HEK293 (cell line): Measurements from ENCODE around the gene CDK9.

ENCODE experiments used
- BCL11A ChIP-seq: fragments of 450-650 bp; formaldehyde crosslinking; IDR thresholded peaks from 2 replicates; pipeline ENCODE4 v1.5.1; 2016; ENCODE audit warnings: low read depth, missing biosample characterization, missing genetic modification characterization
- GLI4 ChIP-seq: fragments of 450-650 bp; formaldehyde crosslinking; IDR thresholded peaks from 2 replicates; pipeline ENCODE4 v1.5.1; 2016; ENCODE audit warnings: missing biosample characterization, missing genetic modification characterization
- HOXA7 ChIP-seq: sonication (generic); formaldehyde crosslinking; IDR thresholded peaks from 2 replicates; pipeline ENCODE4 v1.8.1; 2022; ENCODE audit warnings: missing genetic modification reagents, borderline replicate concordance
- KLF1 ChIP-seq: fragments of 450-650 bp; formaldehyde crosslinking; IDR thresholded peaks from 2 replicates; pipeline ENCODE4 v1.5.1; 2016; ENCODE audit warnings: missing biosample characterization, missing genetic modification characterization
- MZF1 ChIP-seq: fragments of 450-650 bp; formaldehyde crosslinking; IDR thresholded peaks from 2 replicates; pipeline ENCODE4 v1.5.1; 2017; ENCODE audit warnings: missing biosample characterization, missing genetic modification characterization, borderline replicate concordance
- SCRT1 ChIP-seq: fragments of 450-650 bp; formaldehyde crosslinking; IDR thresholded peaks from 2 replicates; pipeline ENCODE4 v1.5.1; 2016; ENCODE audit warnings: missing biosample characterization, missing genetic modification characterization, borderline replicate concordance
- WT1 ChIP-seq: fragments of 450-650 bp; formaldehyde crosslinking; IDR thresholded peaks from 2 replicates; pipeline ENCODE4 v1.5.1; 2016; ENCODE audit warnings: missing biosample characterization, missing genetic modification characterization
- ZBTB10 ChIP-seq: fragments of 450-650 bp; formaldehyde crosslinking; IDR thresholded peaks from 2 replicates; pipeline ENCODE4 v1.5.1; 2016; ENCODE audit warnings: missing biosample characterization, missing genetic modification characterization
- ZEB2 ChIP-seq: fragments of 450-650 bp; formaldehyde crosslinking; IDR thresholded peaks from 2 replicates; pipeline ENCODE4 v1.5.1; 2016; ENCODE audit warnings: missing biosample characterization, missing genetic modification characterization
- ZNF148 ChIP-seq: fragments of 450-650 bp; formaldehyde crosslinking; IDR thresholded peaks from 2 replicates; pipeline ENCODE4 v1.5.0; 2017; ENCODE audit warnings: missing biosample characterization, missing genetic modification characterization, borderline replicate concordance
- ZNF184 ChIP-seq: fragments of 450-650 bp; IDR thresholded peaks from 2 replicates; pipeline ENCODE4 v1.5.1; 2018; ENCODE audit warnings: missing biosample characterization, mild to moderate bottlenecking, missing genetic modification characterization
- ZNF23 ChIP-seq: fragments of 450-650 bp; formaldehyde crosslinking; IDR thresholded peaks from 2 replicates; pipeline ENCODE4 v1.5.1; 2016; ENCODE audit warnings: missing biosample characterization, missing genetic modification characterization, borderline replicate concordance
- ZNF324 ChIP-seq: fragments of 450-650 bp; formaldehyde crosslinking; IDR thresholded peaks from 2 replicates; pipeline ENCODE4 v1.5.1; 2016; ENCODE audit warnings: missing biosample characterization, missing genetic modification characterization
- ZNF335 ChIP-seq: fragments of 450-650 bp; formaldehyde crosslinking; conservative IDR thresholded peaks from 2 replicates; pipeline ENCODE4 v1.5.1; 2016; ENCODE audit warnings: missing biosample characterization, missing genetic modification characterization
- ZNF362 ChIP-seq: fragments of 450-650 bp; formaldehyde crosslinking; IDR thresholded peaks from 2 replicates; pipeline ENCODE4 v1.5.1; 2016; ENCODE audit warnings: missing biosample characterization, missing genetic modification characterization
- ZNF416 ChIP-seq: fragments of 450-650 bp; formaldehyde crosslinking; IDR thresholded peaks from 2 replicates; pipeline ENCODE4 v1.5.1; 2016; ENCODE audit warnings: missing biosample characterization, missing genetic modification characterization
- ZNF426 ChIP-seq: fragments of 450-650 bp; formaldehyde crosslinking; IDR thresholded peaks from 2 replicates; pipeline ENCODE4 v1.5.1; 2017; ENCODE audit warnings: missing biosample characterization, missing genetic modification characterization, mild to moderate bottlenecking, inconsistent platforms, moderate library complexity
- ZNF600 ChIP-seq: fragments of 450-650 bp; formaldehyde crosslinking; IDR thresholded peaks from 2 replicates; pipeline ENCODE4 v1.5.1; 2016; ENCODE audit warnings: missing biosample characterization, missing genetic modification characterization
- ZNF677 ChIP-seq: fragments of 450-650 bp; IDR thresholded peaks from 2 replicates; pipeline ENCODE4 v1.5.0; 2018; ENCODE audit warnings: missing biosample characterization, mild to moderate bottlenecking, missing genetic modification characterization, moderate library complexity
- ZNF707 ChIP-seq: fragments of 450-650 bp; formaldehyde crosslinking; IDR thresholded peaks from 2 replicates; pipeline ENCODE4 v1.5.1; 2016; ENCODE audit warnings: missing biosample characterization, missing genetic modification characterization
- ZNF747 ChIP-seq: fragments of 450-650 bp; formaldehyde crosslinking; IDR thresholded peaks from 2 replicates; pipeline ENCODE4 v1.5.1; 2016; ENCODE audit warnings: missing biosample characterization, missing genetic modification characterization
- ZNF792 ChIP-seq: fragments of 450-650 bp; formaldehyde crosslinking; IDR thresholded peaks from 2 replicates; pipeline ENCODE4 v1.5.1; 2016; ENCODE audit warnings: missing biosample characterization, missing genetic modification characterization
- TF ChIP-seq, protein P1 (sequence below): fragments of 450-650 bp; formaldehyde crosslinking; IDR thresholded peaks from 2 replicates; pipeline ENCODE4 v1.5.1; 2016; ENCODE audit warnings: missing biosample characterization, missing genetic modification characterization
- TF ChIP-seq, protein P2 (sequence below): fragments of 450-650 bp; formaldehyde crosslinking; IDR thresholded peaks from 2 replicates; pipeline ENCODE4 v1.5.1; 2017; ENCODE audit warnings: missing biosample characterization, missing genetic modification characterization
- TF ChIP-seq, protein P3 (sequence below): fragments of 450-650 bp; formaldehyde crosslinking; optimal IDR thresholded peaks from 2 replicates; pipeline ENCODE3; 2016; ENCODE audit warnings: missing biosample characterization, mild to moderate bottlenecking, missing genetic modification characterization

CDK9 gene

GRCh38 chr9:127754099-127755060, 31.5 kb upstream of the CDK9 start (continued):
- TF ChIP-seq, protein P1, sequence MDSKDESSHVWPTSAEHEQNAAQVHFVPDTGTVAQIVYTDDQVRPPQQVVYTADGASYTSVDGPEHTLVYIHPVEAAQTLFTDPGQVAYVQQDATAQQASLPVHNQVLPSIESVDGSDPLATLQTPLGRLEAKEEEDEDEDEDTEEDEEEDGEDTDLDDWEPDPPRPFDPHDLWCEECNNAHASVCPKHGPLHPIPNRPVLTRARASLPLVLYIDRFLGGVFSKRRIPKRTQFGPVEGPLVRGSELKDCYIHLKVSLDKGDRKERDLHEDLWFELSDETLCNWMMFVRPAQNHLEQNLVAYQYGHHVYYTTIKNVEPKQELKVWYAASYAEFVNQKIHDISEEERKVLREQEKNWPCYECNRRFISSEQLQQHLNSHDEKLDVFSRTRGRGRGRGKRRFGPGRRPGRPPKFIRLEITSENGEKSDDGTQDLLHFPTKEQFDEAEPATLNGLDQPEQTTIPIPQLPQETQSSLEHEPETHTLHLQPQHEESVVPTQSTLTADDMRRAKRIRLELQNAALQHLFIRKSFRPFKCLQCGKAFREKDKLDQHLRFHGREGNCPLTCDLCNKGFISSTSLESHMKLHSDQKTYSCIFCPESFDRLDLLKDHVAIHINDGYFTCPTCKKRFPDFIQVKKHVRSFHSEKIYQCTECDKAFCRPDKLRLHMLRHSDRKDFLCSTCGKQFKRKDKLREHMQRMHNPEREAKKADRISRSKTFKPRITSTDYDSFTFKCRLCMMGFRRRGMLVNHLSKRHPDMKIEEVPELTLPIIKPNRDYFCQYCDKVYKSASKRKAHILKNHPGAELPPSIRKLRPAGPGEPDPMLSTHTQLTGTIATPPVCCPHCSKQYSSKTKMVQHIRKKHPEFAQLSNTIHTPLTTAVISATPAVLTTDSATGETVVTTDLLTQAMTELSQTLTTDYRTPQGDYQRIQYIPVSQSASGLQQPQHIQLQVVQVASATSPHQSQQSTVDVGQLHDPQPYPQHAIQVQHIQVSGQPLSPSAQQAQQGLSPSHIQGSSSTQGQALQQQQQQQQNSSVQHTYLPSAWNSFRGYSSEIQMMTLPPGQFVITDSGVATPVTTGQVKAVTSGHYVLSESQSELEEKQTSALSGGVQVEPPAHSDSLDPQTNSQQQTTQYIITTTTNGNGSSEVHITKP (tag by site-specific recombination), result peak; percentile 51
- TF ChIP-seq ZNF362 (tag by site-specific recombination) (no peak), KLF1 (tag by site-specific recombination) (peak; percentile 54; the same call in 1 of the 2 replicates), ZNF184 (tag by site-specific recombination) (no peak), ZNF148 (tag by site-specific recombination) (no peak), GLI4 (tag by site-specific recombination) (no peak), SCRT1 (tag by site-specific recombination) (no peak), HOXA7 (CRISPR knock-in tag) (no peak), ZNF23 (no peak), MZF1 (tag by site-specific recombination) (no peak), ZNF335 (tag by site-specific recombination) (peak; percentile 90), ZNF426 (tag by site-specific recombination) (no peak), ZNF707 (tag by site-specific recombination) (no peak), ZNF792 (tag by site-specific recombination) (no peak), ZNF600 (tag by site-specific recombination) (0 out of 2 replicates have a peak, but pooled peaks have one; percentile 32), BCL11A (peak; percentile 60; the same call in 1 of the 2 replicates), ZNF747 (tag by site-specific recombination) (no peak), ZNF677 (no peak), ZNF324 (tag by site-specific recombination) (0 out of 2 replicates have a peak, but pooled peaks have one; percentile 32), ZBTB10 (peak; percentile 39), ZNF416 (no peak), ZEB2 (tag by site-specific recombination) (peak; percentile 56; the same call in 1 of the 2 replicates), WT1 (tag by site-specific recombination) (peak; percentile 51)
- TF ChIP-seq, protein P2, sequence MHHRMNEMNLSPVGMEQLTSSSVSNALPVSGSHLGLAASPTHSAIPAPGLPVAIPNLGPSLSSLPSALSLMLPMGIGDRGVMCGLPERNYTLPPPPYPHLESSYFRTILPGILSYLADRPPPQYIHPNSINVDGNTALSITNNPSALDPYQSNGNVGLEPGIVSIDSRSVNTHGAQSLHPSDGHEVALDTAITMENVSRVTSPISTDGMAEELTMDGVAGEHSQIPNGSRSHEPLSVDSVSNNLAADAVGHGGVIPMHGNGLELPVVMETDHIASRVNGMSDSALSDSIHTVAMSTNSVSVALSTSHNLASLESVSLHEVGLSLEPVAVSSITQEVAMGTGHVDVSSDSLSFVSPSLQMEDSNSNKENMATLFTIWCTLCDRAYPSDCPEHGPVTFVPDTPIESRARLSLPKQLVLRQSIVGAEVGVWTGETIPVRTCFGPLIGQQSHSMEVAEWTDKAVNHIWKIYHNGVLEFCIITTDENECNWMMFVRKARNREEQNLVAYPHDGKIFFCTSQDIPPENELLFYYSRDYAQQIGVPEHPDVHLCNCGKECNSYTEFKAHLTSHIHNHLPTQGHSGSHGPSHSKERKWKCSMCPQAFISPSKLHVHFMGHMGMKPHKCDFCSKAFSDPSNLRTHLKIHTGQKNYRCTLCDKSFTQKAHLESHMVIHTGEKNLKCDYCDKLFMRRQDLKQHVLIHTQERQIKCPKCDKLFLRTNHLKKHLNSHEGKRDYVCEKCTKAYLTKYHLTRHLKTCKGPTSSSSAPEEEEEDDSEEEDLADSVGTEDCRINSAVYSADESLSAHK (tag by site-specific recombination), result no peak
- TF ChIP-seq, protein P3, sequence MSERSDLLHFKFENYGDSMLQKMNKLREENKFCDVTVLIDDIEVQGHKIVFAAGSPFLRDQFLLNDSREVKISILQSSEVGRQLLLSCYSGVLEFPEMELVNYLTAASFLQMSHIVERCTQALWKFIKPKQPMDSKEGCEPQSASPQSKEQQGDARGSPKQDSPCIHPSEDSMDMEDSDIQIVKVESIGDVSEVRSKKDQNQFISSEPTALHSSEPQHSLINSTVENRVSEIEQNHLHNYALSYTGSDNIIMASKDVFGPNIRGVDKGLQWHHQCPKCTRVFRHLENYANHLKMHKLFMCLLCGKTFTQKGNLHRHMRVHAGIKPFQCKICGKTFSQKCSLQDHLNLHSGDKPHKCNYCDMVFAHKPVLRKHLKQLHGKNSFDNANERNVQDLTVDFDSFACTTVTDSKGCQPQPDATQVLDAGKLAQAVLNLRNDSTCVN (tag by site-specific recombination), result peak; percentile 70
